HG03045 (cell line): ENCODE measurements around the gene MGMT.

Experiments
- ATAC-seq: cut with Tn5 transposase; IDR thresholded peaks from one replicate; pipeline ENCODE4 v1.9.1; 2021; ENCODE audit warnings: mild to moderate bottlenecking, moderate library complexity; ENCODE audit not compliant: unreplicated experiment

The MGMT gene

DNA sequence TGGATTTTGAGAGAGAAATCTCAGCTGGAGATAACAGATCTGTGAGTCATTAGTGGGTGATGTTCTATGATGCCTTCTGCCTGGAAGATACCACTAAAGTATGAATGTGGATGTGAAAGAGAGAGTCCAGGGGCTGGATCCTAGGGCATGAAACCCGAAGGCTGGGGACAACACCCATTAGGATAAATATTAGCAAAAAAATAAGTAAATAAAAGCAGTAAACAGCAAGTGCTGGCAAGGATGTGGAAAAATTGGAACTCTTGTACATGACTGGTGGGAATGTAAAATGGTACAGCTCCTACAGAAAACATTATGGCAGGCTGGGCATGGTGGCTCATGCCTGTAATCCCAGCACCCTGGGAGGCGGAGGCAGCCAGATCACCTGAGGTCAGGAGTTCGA lies 16.6 kb upstream of the MGMT start:
- ATAC-seq: no peak

GRCh38 chr10:129455625-129456024 lies 11.4 kb upstream of the MGMT start:
- ATAC-seq: no peak

DNA sequence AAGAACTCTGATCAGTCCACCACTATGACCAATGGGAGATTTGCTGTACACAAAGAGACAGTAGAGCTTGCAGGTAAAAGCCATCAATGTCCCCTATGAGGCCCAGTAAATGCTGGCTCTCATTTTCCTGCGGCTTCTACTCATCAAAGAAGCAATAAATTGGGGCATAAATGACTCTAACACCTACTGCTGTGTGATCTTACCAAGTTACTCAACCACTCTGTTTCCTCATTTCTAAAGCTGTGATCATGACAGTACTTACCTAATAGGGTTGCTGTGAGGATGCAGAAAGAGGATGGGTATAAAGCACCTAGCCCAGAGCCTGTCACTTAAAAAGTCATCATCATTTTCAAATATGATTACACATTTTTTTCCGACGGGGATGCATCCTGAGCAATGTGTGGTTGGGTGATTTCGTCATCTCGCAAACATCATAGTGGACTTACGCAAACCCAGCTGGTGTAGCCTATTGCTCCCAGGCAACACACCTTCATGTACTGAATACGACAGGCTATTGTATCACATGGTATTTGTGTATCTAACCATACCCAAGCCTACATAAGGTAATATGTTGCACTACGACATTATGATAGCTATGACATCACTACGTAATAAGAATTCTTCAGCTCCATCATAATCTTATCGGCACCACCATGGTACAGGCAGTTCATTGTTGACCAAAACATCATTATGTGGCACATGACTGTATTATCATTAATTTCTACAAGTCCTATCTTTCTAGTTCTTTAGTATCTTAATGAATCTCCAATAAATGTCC lies 7.1 kb upstream of the MGMT start:
- ATAC-seq: no peak

DNA sequence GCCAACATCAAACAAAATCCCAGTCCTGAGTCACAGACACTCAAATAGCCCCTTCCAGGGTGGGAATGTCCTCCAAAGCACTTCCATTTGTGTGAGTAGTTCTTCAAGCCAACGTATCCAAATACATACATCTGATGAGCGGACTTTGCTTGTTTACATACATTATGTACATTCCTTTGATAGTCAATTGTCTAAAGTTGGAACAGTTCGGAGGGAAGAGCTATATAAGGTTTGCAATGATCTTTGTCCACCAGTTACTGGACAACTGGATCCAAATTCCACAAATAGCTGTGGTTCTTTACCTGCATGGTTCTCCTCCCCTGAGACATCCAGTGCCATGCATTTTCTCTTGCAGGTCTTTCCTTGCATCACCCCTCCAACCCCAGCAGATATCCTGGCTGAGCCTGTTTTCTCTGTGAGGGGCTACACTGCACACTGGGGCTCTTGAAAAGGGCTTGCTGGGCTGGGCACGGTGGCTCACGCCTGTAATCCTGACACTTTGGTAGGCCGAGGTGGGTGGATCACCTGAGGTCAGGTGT lies 4.7 kb upstream of the MGMT start:
- no peak for ATAC-seq

GRCh38 chr10:129464251-129464650 lies 2.8 kb upstream of the MGMT start:
- ATAC-seq: no peak

DNA sequence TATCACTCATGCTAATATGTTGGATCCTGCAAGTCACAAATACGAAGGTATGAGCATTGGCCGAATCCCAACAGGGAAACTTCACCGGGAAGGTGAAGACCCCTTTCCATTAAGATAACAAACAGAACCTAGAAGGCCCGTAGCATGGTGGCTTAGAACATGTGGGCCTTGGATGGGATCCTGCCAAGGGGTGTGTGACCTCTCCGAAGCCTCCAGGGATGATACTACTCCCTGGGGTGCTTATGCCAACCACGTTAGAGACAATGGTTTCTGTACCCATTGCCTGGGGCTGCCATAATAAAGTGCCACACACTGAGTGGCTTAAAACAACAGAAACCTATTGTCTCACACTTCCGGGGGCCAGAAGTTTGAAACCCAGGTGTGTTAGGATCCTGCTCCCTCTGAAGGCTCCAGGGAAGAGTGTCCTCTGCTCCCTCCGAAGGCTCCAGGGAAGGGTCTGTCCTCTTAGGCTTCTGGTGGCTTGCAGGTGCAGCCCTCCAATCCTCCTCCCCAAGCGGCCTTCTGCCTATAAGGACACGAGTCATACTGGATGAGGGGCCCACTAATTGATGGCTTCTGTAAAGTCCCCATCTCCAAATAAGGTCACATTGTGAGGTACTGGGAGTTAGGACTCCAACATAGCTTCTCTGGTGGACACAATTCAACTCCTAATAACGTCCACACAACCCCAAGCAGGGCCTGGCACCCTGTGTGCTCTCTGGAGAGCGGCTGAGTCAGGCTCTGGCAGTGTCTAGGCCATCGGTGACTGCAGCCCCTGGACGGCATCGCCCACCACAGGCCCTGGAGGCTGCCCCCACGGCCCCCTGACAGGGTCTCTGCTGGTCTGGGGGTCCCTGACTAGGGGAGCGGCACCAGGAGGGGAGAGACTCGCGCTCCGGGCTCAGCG lies 992 bp upstream of the MGMT start:
- ATAC-seq: no peak

GRCh38 chr10:129467359-129468064 lies 471 bp downstream of the MGMT start:
- ATAC-seq: no peak

DNA sequence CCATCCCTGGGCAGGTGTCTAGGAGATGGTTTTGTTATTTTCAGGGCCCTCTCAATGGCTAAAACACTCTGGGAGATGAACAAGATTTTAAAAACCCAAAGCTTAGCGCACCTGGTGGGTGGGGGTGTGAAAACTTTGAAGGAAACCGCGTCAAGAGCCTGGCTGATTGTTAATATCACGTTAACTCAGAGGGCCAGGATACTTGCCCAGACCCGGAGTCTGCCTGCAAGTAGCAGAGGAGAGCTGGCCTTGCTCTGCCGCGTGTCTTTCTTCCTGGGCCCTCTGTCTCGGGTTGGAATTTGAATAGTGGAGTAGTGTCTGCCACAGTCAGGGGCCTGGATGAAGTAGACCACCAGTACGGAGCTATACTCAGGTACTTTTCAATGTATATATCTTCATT lies 1.1 kb downstream of the MGMT start:
- ATAC-seq: no peak

DNA sequence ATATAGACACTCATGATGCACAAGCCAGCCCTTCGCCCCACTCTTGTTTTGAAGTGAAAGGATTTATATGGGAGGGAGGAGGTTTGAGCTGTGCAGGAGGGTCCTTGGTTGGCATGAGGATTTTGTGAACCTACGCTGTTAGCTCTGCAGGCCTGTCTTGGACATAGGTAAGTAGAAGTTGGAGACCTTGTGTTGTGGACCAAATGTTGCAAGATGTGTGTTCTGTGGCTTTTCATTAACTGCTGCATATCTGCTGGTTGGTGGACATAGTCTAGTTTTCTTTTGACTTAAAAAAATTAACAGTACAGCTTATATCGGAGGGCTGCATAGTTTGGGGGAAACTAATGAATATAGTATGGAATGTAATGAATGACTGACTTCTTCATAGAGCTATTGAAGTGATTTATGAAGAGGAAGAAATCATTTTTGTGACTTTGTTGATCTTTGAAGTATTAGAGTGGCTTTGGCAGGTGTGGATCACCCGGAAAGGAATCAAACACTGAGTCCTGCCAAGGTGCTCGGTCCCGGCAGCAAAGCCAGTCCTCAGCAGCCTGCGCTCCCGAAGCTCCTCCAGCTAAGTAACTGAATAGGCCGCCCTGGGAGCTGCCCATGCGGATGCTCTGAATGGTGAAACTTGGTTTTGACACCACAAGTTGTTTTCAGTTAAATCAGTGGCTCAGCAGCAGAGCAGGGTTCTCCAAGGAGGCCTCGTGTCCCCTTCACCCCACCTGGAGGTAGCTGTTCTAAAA lies 3.2 kb downstream of the MGMT start:
- ATAC-seq: no peak

DNA sequence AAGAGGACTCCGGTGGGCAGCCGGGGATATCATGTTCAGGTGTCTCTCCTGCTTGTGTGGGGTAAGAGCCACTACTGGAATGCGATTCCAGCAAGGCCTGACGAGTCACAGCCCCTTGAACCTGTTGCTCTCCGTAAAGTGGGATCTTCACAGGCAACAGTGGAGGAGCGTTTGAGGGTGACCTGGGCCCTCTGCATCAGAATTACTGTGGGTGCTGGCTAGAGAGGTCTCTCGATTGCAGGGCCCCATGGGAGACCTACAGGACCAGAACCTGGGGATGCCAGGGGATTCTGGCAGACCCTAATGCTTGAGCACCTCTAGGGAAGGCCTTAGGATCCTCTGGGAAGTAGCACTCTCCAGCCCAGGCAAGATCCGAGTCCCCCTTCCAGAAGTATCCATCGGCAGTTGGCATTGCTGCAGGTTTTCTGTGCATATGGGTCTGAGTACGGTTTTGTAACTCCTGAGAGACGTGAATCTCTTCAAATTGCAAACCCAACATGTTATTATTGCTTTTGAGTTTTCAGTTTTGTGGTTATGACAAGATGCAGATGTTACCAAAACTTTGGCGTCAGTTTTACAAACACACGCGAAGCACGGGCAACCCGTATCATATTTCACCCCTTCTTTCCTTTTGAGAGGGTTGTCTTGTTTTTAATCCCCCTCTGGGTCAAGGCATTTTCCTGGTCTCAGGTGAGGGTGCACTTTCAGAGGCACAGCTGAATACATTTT lies 4.6 kb downstream of the MGMT start:
- no peak for ATAC-seq

DNA sequence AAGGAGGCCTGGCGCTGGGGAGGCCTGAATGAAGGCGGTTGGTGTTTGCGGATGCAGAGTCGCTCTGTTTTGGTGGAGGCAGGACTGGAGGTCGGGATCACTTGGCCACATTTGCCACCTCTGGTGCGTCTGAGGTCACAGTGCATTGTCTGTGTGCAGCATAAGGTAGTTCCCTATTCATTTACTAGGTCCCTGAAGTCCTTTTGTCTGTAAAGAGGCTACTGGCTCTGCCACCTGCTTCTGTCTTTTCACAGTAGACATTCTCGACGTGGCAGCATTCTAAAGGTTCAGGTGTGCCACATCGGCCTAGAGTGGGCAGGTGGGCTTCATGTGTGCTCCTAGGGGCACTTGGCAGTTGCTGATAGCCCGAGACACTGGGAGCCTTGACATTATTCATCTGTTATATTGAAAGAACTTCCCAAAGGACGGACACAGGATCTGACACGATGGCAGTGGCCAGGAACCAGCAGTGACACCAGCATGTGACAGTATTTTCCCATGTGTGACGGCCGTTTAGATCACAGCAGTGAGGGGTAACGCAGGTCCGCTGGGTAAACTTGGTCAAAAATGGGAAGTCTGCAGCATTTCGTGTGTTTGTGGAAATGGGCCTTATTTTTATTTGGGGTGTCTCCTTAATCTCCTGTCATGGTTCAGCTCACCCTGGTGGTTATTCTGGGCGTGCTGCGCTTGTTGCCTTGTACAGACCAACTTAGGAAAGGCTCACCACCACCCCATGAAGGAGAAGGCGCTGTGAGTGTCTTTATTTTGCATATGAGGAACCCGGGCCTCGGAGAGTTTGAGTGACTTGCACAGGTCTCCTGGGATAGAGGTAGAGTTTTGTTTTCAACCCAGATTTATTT lies 5.9 kb downstream of the MGMT start:
- no peak for ATAC-seq

- no peak for ATAC-seq
These were observed 7.6 kb downstream of the MGMT start for GRCh38 chr10:129474642-129475041.

GRCh38 chr10:129476431-129476830 lies 9.4 kb downstream of the MGMT start:
- ATAC-seq: no peak

- ATAC-seq: no peak
These were observed 10.0 kb downstream of the MGMT start for GRCh38 chr10:129477051-129477450.

- ATAC-seq: no peak
These were observed 14.6 kb downstream of the MGMT start for GRCh38 chr10:129481641-129482040.

DNA sequence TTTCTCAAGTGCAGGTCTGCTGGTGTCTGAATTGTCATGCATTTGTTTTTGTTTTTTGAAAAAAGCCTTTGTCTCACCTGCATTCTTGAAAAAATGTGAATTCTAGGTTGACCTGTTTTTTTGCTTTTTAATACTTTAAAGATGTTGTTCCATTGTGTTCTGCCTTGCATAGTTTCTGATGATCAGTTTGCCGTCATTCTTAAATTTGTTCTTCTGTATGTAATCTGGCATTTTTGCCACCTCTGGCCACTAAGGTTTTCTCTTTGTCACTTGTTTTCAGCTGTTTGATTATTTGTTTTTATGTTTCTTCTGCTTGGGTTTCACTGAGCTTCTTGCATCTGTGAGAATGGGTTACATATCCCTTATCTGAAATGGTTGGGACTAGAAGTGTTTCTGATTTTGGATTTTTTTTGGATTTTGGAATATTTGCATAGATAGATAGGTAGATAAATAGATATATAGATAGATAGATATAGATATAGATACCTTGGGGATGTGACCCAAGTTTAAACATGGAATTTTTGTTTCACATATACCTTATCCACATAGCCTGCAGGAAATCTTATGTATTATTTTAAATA lies 16.5 kb downstream of the MGMT start:
- no peak for ATAC-seq

DNA sequence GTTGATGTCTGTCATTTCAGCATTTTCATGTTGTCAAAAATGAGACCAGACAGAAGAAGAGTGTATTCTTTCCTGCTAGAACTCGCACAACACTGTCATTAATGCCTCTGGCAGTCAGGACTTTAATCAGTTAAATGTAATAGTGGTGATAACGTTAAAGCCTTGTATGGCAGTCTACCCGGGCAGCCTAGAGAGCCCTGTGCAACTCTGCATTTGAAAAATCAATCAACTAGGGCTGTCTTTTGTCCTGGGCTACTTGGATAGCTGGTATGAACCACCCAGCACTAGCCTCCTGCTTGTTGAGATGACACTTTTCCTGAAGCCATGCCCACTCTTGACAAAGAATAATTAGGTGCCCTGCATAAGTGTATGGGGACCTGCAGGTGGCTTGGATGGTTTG lies 19.8 kb downstream of the MGMT start:
- ATAC-seq: no peak

- ATAC-seq: no peak
These were observed 24.2 kb downstream of the MGMT start for GRCh38 chr10:129491123-129491734.
